ENCODE measurements around the gene DCUN1D1. TPM values are rescaled to one million over a fixed set of nuclear protein-coding genes. Genes with fewer than 3 reads are reported as not detected.
"Not testable (repeated sequence)": the region's sequence is repeated elsewhere in the genome, so short reads cannot be mapped to it uniquely, and the experiment has no call there.

DCUN1D1 gene
- total and polyA plus RNA-seq, 5 experiments from 2014 or later, result 21.3 to 36.6 (median 24.8) TPM

- peaks cover 5 to 43% (median 12%) of the 10 kb centered on the region in 9 donors for H3K9me3 Mint-ChIP-seq
- DNase-seq, H3K27ac Mint-ChIP-seq, H3K36me3 Mint-ChIP-seq, POLR2A ChIA-PET, H3K4me3 Mint-ChIP-seq, H3K4me1 Mint-ChIP-seq, H3K27me3 Mint-ChIP-seq, ATAC-seq: not testable (repeated sequence)
Observed at GRCh38 chr3:182993486-182994201, 13.3 kb upstream of the DCUN1D1 start.

- Mint-ChIP-seq H3K9me3 (peaks cover 2 to 13% (median 6%) of the 10 kb centered on the region in 9 donors), H3K4me1 (no peaks in the 10 kb centered on the region), H3K36me3 (peaks cover 0 to 4% (median 2%) of the 10 kb centered on the region in 3 donors), H3K4me3 (no peak overlapping the region), H3K27me3 (no peaks in the 10 kb centered on the region), H3K27ac (no peak overlapping the region)
- POLR2A ChIA-PET, result no interaction called here
- DNase-seq (no peak), ATAC-seq (no peak)
Observed at GRCh38 chr3:182989566-182989965, 9.2 kb upstream of the DCUN1D1 start.

GRCh38 chr3:182986021-182986420 lies 5.7 kb upstream of the DCUN1D1 start:
- Mint-ChIP-seq H3K9me3 (no peaks in the 10 kb centered on the region), H3K27ac (no peak overlapping the region), H3K27me3 (no peaks in the 10 kb centered on the region), H3K36me3 (no peaks in the 10 kb centered on the region), H3K4me3 (no peak overlapping the region), H3K4me1 (peaks cover 0 to 6% (median 5%) of the 10 kb centered on the region in 4 donors)
- DNase-seq (no peak), ATAC-seq (no peak)
- POLR2A ChIA-PET, result no interaction called here

- ATAC-seq (no peak), DNase-seq (no peak)
- Mint-ChIP-seq H3K9me3 (no peaks in the 10 kb centered on the region), H3K36me3 (no peaks in the 10 kb centered on the region), H3K4me3 (no peak overlapping the region), H3K27me3 (no peaks in the 10 kb centered on the region), H3K4me1 (peaks cover 5 to 16% (median 16%) of the 10 kb centered on the region in 4 donors), H3K27ac (no peak overlapping the region)
- POLR2A ChIA-PET, result no interaction called here
Observed at GRCh38 chr3:182983876-182984275, 3.5 kb upstream of the DCUN1D1 start.

GRCh38 chr3:182981038-182981380 lies 671 bp upstream of the DCUN1D1 start:
- ATAC-seq (peak in 1 of 2 donors; percentile 5), DNase-seq (peak in 1 of 10 donors; percentile 1)
- peak overlapping the region in 8 of 10 donors; percentile 77 to 97 (median 90) for H3K27ac Mint-ChIP-seq
- H3K4me3 Mint-ChIP-seq, result peak overlapping the region in 5 of 10 donors; percentile 77 to 89 (median 82)
- no peaks in the 10 kb centered on the region for H3K27me3 Mint-ChIP-seq
- POLR2A ChIA-PET, result interaction anchor here (0.6 to 1.1 kb wide), 5 partner anchors 8 to 187 kb away, joined by 3 to 4 read pairs (median 3); no protein-coding TSS in a partner anchor
- H3K4me1 Mint-ChIP-seq, result peaks cover 10 to 41% (median 34%) of the 10 kb centered on the region in 4 donors
- H3K36me3 Mint-ChIP-seq, result no peaks in the 10 kb centered on the region
- no peaks in the 10 kb centered on the region for H3K9me3 Mint-ChIP-seq

GRCh38 chr3:182979674-182980191 lies 605 bp downstream of the DCUN1D1 start:
- H3K4me3 Mint-ChIP-seq, result peak overlapping the region in 9 of 10 donors; percentile 87 to 96 (median 92)
- peak overlapping the region; percentile 78 to 95 (median 90) for H3K27ac Mint-ChIP-seq
- DNase-seq (peak in 7 of 10 donors; percentile 2 to 29 (median 19)), ATAC-seq (no peak)
- no peaks in the 10 kb centered on the region for H3K27me3 Mint-ChIP-seq
- H3K36me3 Mint-ChIP-seq, result no peaks in the 10 kb centered on the region
- POLR2A ChIA-PET, result interaction anchor here (1.6 kb wide), 1 partner anchor 10 kb away, joined by 7 read pairs; no protein-coding TSS in a partner anchor
- peaks cover 14 to 49% (median 42%) of the 10 kb centered on the region in 4 donors for H3K4me1 Mint-ChIP-seq
- no peaks in the 10 kb centered on the region for H3K9me3 Mint-ChIP-seq

GRCh38 chr3:182979103-182979673 lies 1.1 kb downstream of the DCUN1D1 start:
- POLR2A ChIA-PET, result interaction anchor here (0.6 to 1.6 kb wide), 3 partner anchors 10 to 106 kb away, joined by 3 to 7 read pairs (median 5); no protein-coding TSS in a partner anchor

GRCh38 chr3:182978387-182978786 lies 2.0 kb downstream of the DCUN1D1 start:
- peaks cover 14 to 50% (median 42%) of the 10 kb centered on the region in 4 donors for H3K4me1 Mint-ChIP-seq
- POLR2A ChIA-PET, result interaction anchor here (0.9 kb wide), 1 partner anchor 64 kb away, joined by 3 read pairs; no protein-coding TSS in a partner anchor
- H3K27ac Mint-ChIP-seq, result peak overlapping the region in 6 of 10 donors; percentile 9 to 91 (median 67)

More at GRCh38 chr3:182979103-182979673, 1.1 kb downstream of the DCUN1D1 start:
- peaks cover 14 to 50% (median 42%) of the 10 kb centered on the region in 4 donors for H3K4me1 Mint-ChIP-seq
- peak overlapping the region in 9 of 10 donors; percentile 87 to 96 (median 92) for H3K4me3 Mint-ChIP-seq
- H3K27ac Mint-ChIP-seq, result peak overlapping the region; percentile 78 to 95 (median 90)
- ATAC-seq (no peak), DNase-seq (no peak)
- no peaks in the 10 kb centered on the region for H3K9me3 Mint-ChIP-seq
- H3K36me3 Mint-ChIP-seq, result no peaks in the 10 kb centered on the region
- no peaks in the 10 kb centered on the region for H3K27me3 Mint-ChIP-seq

GRCh38 chr3:182973047-182973446 lies 7.3 kb downstream of the DCUN1D1 start:
- Mint-ChIP-seq H3K9me3 (no peaks in the 10 kb centered on the region), H3K36me3 (no peaks in the 10 kb centered on the region), H3K27me3 (no peaks in the 10 kb centered on the region), H3K4me1 (peaks cover 22 to 63% (median 45%) of the 10 kb centered on the region in 4 donors), H3K27ac (peak overlapping the region in 1 of 10 donors; percentile 33), H3K4me3 (no peak overlapping the region)
- ATAC-seq (no peak), DNase-seq (no peak)
- POLR2A ChIA-PET, result interaction anchor here (0.5 kb wide), 1 partner anchor 8 kb away, joined by 3 read pairs; no protein-coding TSS in a partner anchor

More at GRCh38 chr3:182978387-182978786, 2.0 kb downstream of the DCUN1D1 start:
- DNase-seq, result no peak
- Mint-ChIP-seq H3K27me3 (no peaks in the 10 kb centered on the region), H3K36me3 (no peaks in the 10 kb centered on the region), H3K4me3 (peak overlapping the region in 8 of 10 donors; percentile 39 to 96 (median 91)), H3K9me3 (no peaks in the 10 kb centered on the region)
- no peak for ATAC-seq

- H3K4me3 Mint-ChIP-seq, result no peak overlapping the region
- no peaks in the 10 kb centered on the region for H3K9me3 Mint-ChIP-seq
- H3K4me1 Mint-ChIP-seq, result peaks cover 26 to 64% (median 51%) of the 10 kb centered on the region in 4 donors
- no peaks in the 10 kb centered on the region for H3K27me3 Mint-ChIP-seq
- no peak for ATAC-seq
- POLR2A ChIA-PET, result no interaction called here
- no peak for DNase-seq
- H3K27ac Mint-ChIP-seq, result peak overlapping the region in 1 of 10 donors; percentile 25
- no peaks in the 10 kb centered on the region for H3K36me3 Mint-ChIP-seq
Observed at GRCh38 chr3:182972387-182972786, 8.0 kb downstream of the DCUN1D1 start.

GRCh38 chr3:182971637-182972036 lies 8.7 kb downstream of the DCUN1D1 start:
- no peak for ATAC-seq

GRCh38 chr3:182970811-182971418 lies 9.4 kb downstream of the DCUN1D1 start:
- ATAC-seq (no peak), DNase-seq (no peak)
- no peak overlapping the region for H3K4me3 Mint-ChIP-seq
- POLR2A ChIA-PET, result no interaction called here
- no peaks in the 10 kb centered on the region for H3K27me3 Mint-ChIP-seq
- H3K27ac Mint-ChIP-seq, result peak overlapping the region in 5 of 10 donors; percentile 1 to 59 (median 33)
- H3K4me1 Mint-ChIP-seq, result peaks cover 29 to 65% (median 54%) of the 10 kb centered on the region in 4 donors
- H3K36me3 Mint-ChIP-seq, result peaks cover 0 to 4% (median 0%) of the 10 kb centered on the region in 3 donors
- H3K9me3 Mint-ChIP-seq, result no peaks in the 10 kb centered on the region

More at GRCh38 chr3:182971637-182972036, 8.7 kb downstream of the DCUN1D1 start:
- no peak for DNase-seq
- Mint-ChIP-seq H3K36me3 (no peaks in the 10 kb centered on the region), H3K4me1 (peaks cover 28 to 63% (median 53%) of the 10 kb centered on the region in 4 donors), H3K9me3 (no peaks in the 10 kb centered on the region), H3K4me3 (no peak overlapping the region), H3K27me3 (no peaks in the 10 kb centered on the region), H3K27ac (peak overlapping the region in 1 of 10 donors; percentile 47)
- POLR2A ChIA-PET, result no interaction called here

All from naive thymus-derived CD8-positive, alpha-beta T cell (primary cell).